Right atrium auricular region (tissue), 2 donors: ENCODE data around the gene VPS11. TPM values are rescaled to one million over a fixed set of nuclear protein-coding genes. Genes with fewer than 3 reads are reported as not detected.
"Not testable (repeated sequence)": the region's sequence is repeated elsewhere in the genome, so short reads cannot be mapped to it uniquely, and the experiment has no call there.

ENCODE experiments used
- DNase-seq: peaks from one replicate; pipeline ENCODE4 v3.0.0-alpha.2; 2019; ENCODE audit warnings: low spot score
- H3K27ac ChIP-seq, 2 donors: fragments of 200-600 bp; sonication (generic); 1 replicate in 1 of 2; 2 replicates in 1 of 2; pipeline ENCODE4 v1.5.1; 2016 to 2019
- H3K27me3 ChIP-seq, 2 donors: fragments of 200-600 bp; sonication (generic); one replicate each; pipeline versions ENCODE4 v1.5.1 to v1.6.0; 2017 to 2019
- H3K36me3 ChIP-seq: fragments of 200-600 bp; sonication (generic); one replicate; pipeline ENCODE4 v1.5.1; 2016
- H3K4me1 ChIP-seq, 2 donors: fragments of 200-600 bp; sonication (generic); one replicate each; pipeline versions ENCODE4 v1.5.1 to v1.6.0; 2017 to 2019
- H3K4me3 ChIP-seq, 2 donors: fragments of 200-600 bp; sonication (generic); 1 replicate in 1 of 2; 2 replicates in 1 of 2; pipeline ENCODE4 v1.5.1; 2017 to 2019; ENCODE audit warnings: mild to moderate bottlenecking in 1 of 2, moderate library complexity in 1 of 2
- H3K9me3 ChIP-seq, 2 donors: fragments of 200-600 bp; sonication (generic); one replicate each; pipeline ENCODE4 v1.5.1; 2019
- CTCF ChIP-seq, 2 donors: fragments of 200-600 bp; sonication (generic); IDR thresholded peaks; one replicate each; pipeline ENCODE4 v1.5.1; 2019; ENCODE audit warnings: antibody characterized with exemption in 2 of 2
- total RNA-seq, 2 donors: library from RNA; depleted of rRNA; stranded (reverse); fragments of >200 nt; gene quantifications; one replicate each; pipeline ENCODE4 v1.1.0, GENCODE V29; 2016

VPS11 gene
- total RNA-seq, 2 donors from 2014 or later: 22.0 to 23.7 TPM

- Histone ChIP-seq H3K4me3 (peak within 1 kb of the TSS; percentile 78 to 88), H3K27ac (peak within 1 kb of the TSS; percentile 79 to 83), H3K9me3 (no peaks in the 10 kb centered on the region), H3K36me3 (peaks cover 3% of the 10 kb centered on the region), H3K4me1 (peaks cover 0 to 17% of the 10 kb centered on the region in 2 donors), H3K27me3 (no peaks in the 10 kb centered on the region)
- peak; percentile 90 to 91 for TF ChIP-seq CTCF (IDR thresholded peaks at IDR 0.05)
- DNase-seq: peak; percentile 98
Measured at GRCh38 chr11:119030329-119031047, 37.1 kb upstream of the VPS11 start, which contains the start of gene SLC37A4. Gene SLC37A4, minus strand, starts transcription at chr11:119030877.

GRCh38 chr11:119031912-119032280, 35.7 kb upstream of the VPS11 start:
- Histone ChIP-seq H3K4me3 (no peak overlapping the region), H3K27ac (no peak overlapping the region), H3K4me1 (peaks cover 0 to 17% of the 10 kb centered on the region in 2 donors), H3K27me3 (no peaks in the 10 kb centered on the region), H3K9me3 (no peaks in the 10 kb centered on the region), H3K36me3 (no peaks in the 10 kb centered on the region)
- DNase-seq: no peak
- no peak for TF ChIP-seq CTCF (IDR thresholded peaks at IDR 0.05)

GRCh38 chr11:119033421-119033820, 34.2 kb upstream of the VPS11 start:
- H3K36me3 ChIP-seq, H3K27ac ChIP-seq, DNase-seq, H3K4me3 ChIP-seq, H3K27me3 ChIP-seq, H3K9me3 ChIP-seq: not testable (repeated sequence)
- peaks cover 0 to 17% of the 10 kb centered on the region in 2 donors for H3K4me1 ChIP-seq

- Histone ChIP-seq H3K4me1 (peaks cover 0 to 4% of the 10 kb centered on the region in 2 donors), H3K27me3 (no peaks in the 10 kb centered on the region), H3K4me3 (no peak overlapping the region), H3K9me3 (no peaks in the 10 kb centered on the region), H3K36me3 (no peaks in the 10 kb centered on the region), H3K27ac (no peak overlapping the region)
- no peak for TF ChIP-seq CTCF (IDR thresholded peaks at IDR 0.05)
- DNase-seq: no peak
Measured at GRCh38 chr11:119034813-119035212, 32.8 kb upstream of the VPS11 start.

- DNase-seq: no peak
- H3K4me1 ChIP-seq: no peaks in the 10 kb centered on the region
- H3K36me3 ChIP-seq: no peaks in the 10 kb centered on the region
- H3K27me3 ChIP-seq: no peaks in the 10 kb centered on the region
- no peaks in the 10 kb centered on the region for H3K9me3 ChIP-seq
- H3K27ac ChIP-seq: no peak overlapping the region
- no peak overlapping the region for H3K4me3 ChIP-seq
- no peak for TF ChIP-seq CTCF (IDR thresholded peaks at IDR 0.05)
Measured at GRCh38 chr11:119038884-119039283, 28.7 kb upstream of the VPS11 start.

GRCh38 chr11:119039471-119039870, 28.1 kb upstream of the VPS11 start:
- not testable (repeated sequence) for H3K4me1 ChIP-seq, H3K27me3 ChIP-seq, H3K27ac ChIP-seq, DNase-seq, H3K4me3 ChIP-seq, H3K36me3 ChIP-seq, H3K9me3 ChIP-seq
